Stromal cell of bone marrow (primary cell): Measurements from ENCODE around the gene MIDN.

Source experiments
- DNase-seq: peaks from one replicate; pipeline ENCODE4 v3.0.0-alpha.2; 2012; ENCODE audit warnings: low read depth

MIDN gene

GRCh38 chr19:1220976-1221903 lies 27.1 kb upstream of the MIDN start:
- DNase-seq: no peak

GRCh38 chr19:1221904-1222255 lies 26.5 kb upstream of the MIDN start:
- DNase-seq: no peak

GRCh38 chr19:1222394-1222793 lies 26.0 kb upstream of the MIDN start:
- no peak for DNase-seq

- DNase-seq: no peak
Observed at GRCh38 chr19:1223018-1223855, 25.1 kb upstream of the MIDN start.

GRCh38 chr19:1224047-1224825 lies 24.1 kb upstream of the MIDN start:
- DNase-seq: no peak

GRCh38 chr19:1224847-1225246 lies 23.5 kb upstream of the MIDN start:
- no peak for DNase-seq

GRCh38 chr19:1225440-1226226 lies 22.8 kb upstream of the MIDN start:
- no peak for DNase-seq

GRCh38 chr19:1226227-1226518 lies 22.2 kb upstream of the MIDN start:
- DNase-seq: no peak

- no peak for DNase-seq
Observed at GRCh38 chr19:1226522-1227303, 21.7 kb upstream of the MIDN start.

GRCh38 chr19:1227304-1228054 lies 20.9 kb upstream of the MIDN start:
- DNase-seq: no peak

- no peak for DNase-seq
Observed at GRCh38 chr19:1228161-1228957, 20.0 kb upstream of the MIDN start.

- DNase-seq: no peak
Observed at GRCh38 chr19:1229056-1229923, 19.1 kb upstream of the MIDN start.

GRCh38 chr19:1229924-1230782 lies 18.2 kb upstream of the MIDN start:
- no peak for DNase-seq

GRCh38 chr19:1230783-1231489 lies 17.4 kb upstream of the MIDN start:
- DNase-seq: no peak

- no peak for DNase-seq
Observed at GRCh38 chr19:1231729-1232637, 16.4 kb upstream of the MIDN start.

GRCh38 chr19:1232652-1233072 lies 15.7 kb upstream of the MIDN start:
- DNase-seq: no peak
